Spinal cord (tissue), 10 donors: ENCODE measurements around the gene CCDC54. TPM values are rescaled to one million over a fixed set of nuclear protein-coding genes. Genes with fewer than 3 reads are reported as not detected.

Experiments used
- DNase-seq, 6 donors: peaks; one replicate each; pipeline versions ENCODE4 v3.0.0 to v3.0.0-alpha.2; 2013 to 2015; ENCODE audit warnings: low spot score in 6 of 6, low read depth in 4 of 6
- H3K27ac ChIP-seq: one replicate; pipeline ENCODE4 v1.5.1; 2013; ENCODE audit warnings: low read depth, low read length, control low read depth
- H3K27me3 ChIP-seq: one replicate; pipeline ENCODE4 v1.6.1; 2013; ENCODE audit warnings: low read length; ENCODE audit not compliant: control insufficient read depth, insufficient read depth
- H3K36me3 ChIP-seq: one replicate; pipeline ENCODE4 v1.6.1; 2013; ENCODE audit warnings: low read length; ENCODE audit not compliant: control insufficient read depth, insufficient read depth
- H3K4me1 ChIP-seq: one replicate; pipeline ENCODE4 v1.6.1; 2013; ENCODE audit warnings: low read length; ENCODE audit not compliant: control insufficient read depth, insufficient read depth
- H3K4me3 ChIP-seq: one replicate; pipeline ENCODE4 v1.5.1; 2013; ENCODE audit warnings: low read depth, low read length, control low read depth
- H3K9me3 ChIP-seq: one replicate; pipeline ENCODE4 v1.6.1; 2013; ENCODE audit warnings: low read length; ENCODE audit not compliant: control insufficient read depth, insufficient read depth
- WGBS: methylation state at CpG from one replicate; pipeline ENCODE4 v1.1.5; 2013; ENCODE audit warnings: missing lambda C conversion rate; ENCODE audit not compliant: insufficient coverage; 5-methylcytosine and 5-hydroxymethylcytosine counted together
- polyA plus RNA-seq, 2 donors: library from polyadenylated mRNA; unstranded; fragments of 120-200 nt; gene quantifications; one replicate each; pipeline ENCODE4 v1.2.1, GENCODE V29; 2013; ENCODE audit not compliant: insufficient read length in 2 of 2
- total RNA-seq, 2 donors: library from RNA; depleted of rRNA in 1 of 2; stranded (reverse); fragments of 120-200 nt in 1 of 2; fragments of >200 nt in 1 of 2; gene quantifications; one replicate each; pipeline versions ENCODE4 v1.2.3 to v1.2.4, GENCODE V29; 2013 to 2014
- donor health status: healthy.

CCDC54 gene
- total and polyA plus RNA-seq, 4 donors: 0.30 TPM; not detected in 3

- no peaks in the 10 kb centered on the region for H3K4me1 ChIP-seq
- peak overlapping the region; percentile 28 for H3K4me3 ChIP-seq
- H3K27me3 ChIP-seq: no peaks in the 10 kb centered on the region
- no peak overlapping the region for H3K27ac ChIP-seq
- peak in 5 of 6 donors; percentile 41 to 89 (median 49) for DNase-seq
- no peaks in the 10 kb centered on the region for H3K36me3 ChIP-seq
- 0% methylated on average over 2 of the region's 4 CpGs for WGBS
- no peaks in the 10 kb centered on the region for H3K9me3 ChIP-seq
Observed at GRCh38 chr3:107421170-107421792, 44.0 kb downstream of the CCDC54 start.

- WGBS: no CpG with 5 or more reads among the region's 1 CpG
- H3K4me1 ChIP-seq: no peaks in the 10 kb centered on the region
- H3K9me3 ChIP-seq: no peaks in the 10 kb centered on the region
- H3K27ac ChIP-seq: no peak overlapping the region
- H3K36me3 ChIP-seq: no peaks in the 10 kb centered on the region
- no peak overlapping the region for H3K4me3 ChIP-seq
- H3K27me3 ChIP-seq: no peaks in the 10 kb centered on the region
- DNase-seq: no peak
Observed at GRCh38 chr3:107421881-107422280, 44.6 kb downstream of the CCDC54 start.

- H3K27ac ChIP-seq: no peak overlapping the region
- no peaks in the 10 kb centered on the region for H3K36me3 ChIP-seq
- no peak overlapping the region for H3K4me3 ChIP-seq
- H3K9me3 ChIP-seq: no peaks in the 10 kb centered on the region
- no peaks in the 10 kb centered on the region for H3K27me3 ChIP-seq
- no peak for DNase-seq
- peaks cover 8% of the 10 kb centered on the region for H3K4me1 ChIP-seq
Observed at GRCh38 chr3:107425033-107425432, 47.8 kb downstream of the CCDC54 start.

GRCh38 chr3:107426223-107426622 lies 49.0 kb downstream of the CCDC54 start:
- Histone ChIP-seq H3K4me1 (peaks cover 18% of the 10 kb centered on the region), H3K4me3 (no peak overlapping the region), H3K9me3 (no peaks in the 10 kb centered on the region), H3K27me3 (no peaks in the 10 kb centered on the region), H3K36me3 (no peaks in the 10 kb centered on the region), H3K27ac (no peak overlapping the region)
- no CpG with 5 or more reads among the region's 3 CpGs for WGBS
- DNase-seq: no peak

Other genes with a start within 250 kb of the CCDC54 start
- 10 to 100 TPM; 62.1 to 72.0 TPM for gene BBX, start 145.5 kb downstream of the CCDC54 start, total RNA-seq
- gene BBX, start 145.5 kb downstream of the CCDC54 start, polyA plus RNA-seq: 10 to 100 TPM; 20.6 to 36.0 TPM